Calu3 (cell line): ENCODE measurements around the gene PLA2G4A. TPM values are rescaled to one million over a fixed set of nuclear protein-coding genes. Genes with fewer than 3 reads are reported as not detected.
A peak's percentile ranks its signal among the peaks of the same experiment; 100 is the strongest.

Source experiments
- BruUV-seq: library from RNA; stranded (reverse); fragments of 400-500 nt; replicated peaks from 2 replicates; lab custom pipeline; 2021; lab: Mats Ljungman, UMichigan
- CTCF ChIA-PET: fragments of 300-600 bp; sonication (Branson Sonifier 250); formaldehyde crosslinking; loops from one replicate; lab custom pipeline; 2022; ENCODE audit warnings: antibody characterized with exemption; lab: Charles Lee
- DNase-seq: peaks from one replicate; pipeline ENCODE4 v3.0.0; 2022
- H3K27ac Mint-ChIP-seq: one replicate; pipeline ENCODE4 v1.8.0; 2022; ENCODE audit warnings: mixed read lengths; ENCODE audit not compliant: unreplicated experiment
- H3K27me3 Mint-ChIP-seq: one replicate; pipeline ENCODE4 v1.8.0; 2022; ENCODE audit warnings: mixed read lengths; ENCODE audit not compliant: unreplicated experiment
- H3K36me3 Mint-ChIP-seq: one replicate; pipeline ENCODE4 v1.8.0; 2022; ENCODE audit warnings: mild to moderate bottlenecking, moderate library complexity, mixed read lengths; ENCODE audit not compliant: insufficient read depth, unreplicated experiment
- H3K4me1 Mint-ChIP-seq: one replicate; pipeline ENCODE4 v1.8.0; 2022; ENCODE audit warnings: mild to moderate bottlenecking, low read depth, mixed read lengths; ENCODE audit not compliant: unreplicated experiment
- H3K4me3 Mint-ChIP-seq: one replicate; pipeline ENCODE4 v1.8.0; 2022; ENCODE audit warnings: mild to moderate bottlenecking, low read depth, moderate library complexity, mixed read lengths; ENCODE audit not compliant: unreplicated experiment
- H3K9me3 Mint-ChIP-seq: one replicate; pipeline ENCODE4 v1.8.0; 2022; ENCODE audit warnings: low read depth, mixed read lengths; ENCODE audit not compliant: unreplicated experiment
- CTCF ChIP-seq: fragments of 200-600 bp; IDR thresholded peaks from one replicate; pipeline ENCODE4 v1.8.0; 2022; ENCODE audit warnings: antibody characterized with exemption; ENCODE audit not compliant: unreplicated experiment
- intact Hi-C: fragments of 100-400 bp; cut with micrococcal nuclease; formaldehyde crosslinking; loops from one replicate; pipeline ENCODE4 v1.10.0; 2022; ENCODE audit not compliant: unreplicated experiment
- total RNA-seq: library from RNA; stranded (reverse); gene quantifications from 2 replicates; pipeline ENCODE4 v1.2.3, GENCODE V29; 2022

PLA2G4A gene
- total RNA-seq, 1 experiment from 2014 or later: 36.0 TPM

- CTCF ChIA-PET: interaction anchor here (0.7 to 1.0 kb wide), 3 partner anchors 9 to 107 kb away, joined by 3 read pairs; no protein-coding TSS in a partner anchor
- intact Hi-C loops: loop anchor here (2.0 to 5.0 kb wide), 4 partner anchors 19 to 147 kb away; no protein-coding TSS in a partner anchor
- no peaks in the 10 kb centered on the region for H3K9me3 Mint-ChIP-seq
- H3K36me3 Mint-ChIP-seq: peaks cover 21% of the 10 kb centered on the region
- no peaks in the 10 kb centered on the region for H3K27me3 Mint-ChIP-seq
- TF ChIP-seq CTCF: no peak
- H3K4me1 Mint-ChIP-seq: peaks cover 27% of the 10 kb centered on the region
- peak overlapping the region; percentile 97 for H3K4me3 Mint-ChIP-seq
- no peak for DNase-seq
- no TSS peak for BruUV-seq
- peak overlapping the region; percentile 90 for H3K27ac Mint-ChIP-seq
These were observed 1.2 kb downstream of the PLA2G4A start for GRCh38 chr1:186829686-186830587.

- intact Hi-C loops: loop anchor here (5.0 kb wide), 2 partner anchors 81 to 146 kb away; no protein-coding TSS in a partner anchor
- H3K4me3 Mint-ChIP-seq: peak overlapping the region; percentile 8
- no TSS peak for BruUV-seq
- CTCF ChIA-PET: no interaction called here
- no peaks in the 10 kb centered on the region for H3K27me3 Mint-ChIP-seq
- TF ChIP-seq CTCF: no peak
- peaks cover 21% of the 10 kb centered on the region for H3K36me3 Mint-ChIP-seq
- DNase-seq: no peak
- peaks cover 27% of the 10 kb centered on the region for H3K4me1 Mint-ChIP-seq
- no peaks in the 10 kb centered on the region for H3K9me3 Mint-ChIP-seq
- H3K27ac Mint-ChIP-seq: peak overlapping the region; percentile 10
These were observed 2.4 kb downstream of the PLA2G4A start for GRCh38 chr1:186831168-186831567.

- CTCF ChIA-PET: no interaction called here
- no peak for DNase-seq
- Mint-ChIP-seq H3K9me3 (no peaks in the 10 kb centered on the region), H3K4me1 (peaks cover 57% of the 10 kb centered on the region), H3K27ac (no peak overlapping the region), H3K27me3 (no peaks in the 10 kb centered on the region), H3K4me3 (no peak overlapping the region), H3K36me3 (peaks cover 13% of the 10 kb centered on the region)
- BruUV-seq: no TSS peak
- intact Hi-C loops: loop anchor here (5.0 kb wide), 2 partner anchors 78 to 143 kb away; no protein-coding TSS in a partner anchor
- no peak for TF ChIP-seq CTCF
These were observed 5.7 kb downstream of the PLA2G4A start for GRCh38 chr1:186834399-186834958.

- Mint-ChIP-seq H3K36me3 (peaks cover 4% of the 10 kb centered on the region), H3K4me1 (peaks cover 55% of the 10 kb centered on the region), H3K27ac (no peak overlapping the region), H3K4me3 (no peak overlapping the region), H3K9me3 (no peaks in the 10 kb centered on the region), H3K27me3 (no peaks in the 10 kb centered on the region)
- BruUV-seq: no TSS peak
- no peak for DNase-seq
- CTCF ChIA-PET: no interaction called here
- intact Hi-C loops: no loop called here
- TF ChIP-seq CTCF: no peak
These were observed 6.7 kb downstream of the PLA2G4A start for GRCh38 chr1:186835448-186835847.
